Activated CD8-positive, alpha-beta memory T cell treated with anti-CD3 and anti-CD28 coated beads for 24 hours (primary cell): ENCODE measurements around the gene TBX2.

Experiments
- DNase-seq: peaks from one replicate; pipeline ENCODE4 v3.0.0-alpha.2; 2020

The TBX2 gene

DNA sequence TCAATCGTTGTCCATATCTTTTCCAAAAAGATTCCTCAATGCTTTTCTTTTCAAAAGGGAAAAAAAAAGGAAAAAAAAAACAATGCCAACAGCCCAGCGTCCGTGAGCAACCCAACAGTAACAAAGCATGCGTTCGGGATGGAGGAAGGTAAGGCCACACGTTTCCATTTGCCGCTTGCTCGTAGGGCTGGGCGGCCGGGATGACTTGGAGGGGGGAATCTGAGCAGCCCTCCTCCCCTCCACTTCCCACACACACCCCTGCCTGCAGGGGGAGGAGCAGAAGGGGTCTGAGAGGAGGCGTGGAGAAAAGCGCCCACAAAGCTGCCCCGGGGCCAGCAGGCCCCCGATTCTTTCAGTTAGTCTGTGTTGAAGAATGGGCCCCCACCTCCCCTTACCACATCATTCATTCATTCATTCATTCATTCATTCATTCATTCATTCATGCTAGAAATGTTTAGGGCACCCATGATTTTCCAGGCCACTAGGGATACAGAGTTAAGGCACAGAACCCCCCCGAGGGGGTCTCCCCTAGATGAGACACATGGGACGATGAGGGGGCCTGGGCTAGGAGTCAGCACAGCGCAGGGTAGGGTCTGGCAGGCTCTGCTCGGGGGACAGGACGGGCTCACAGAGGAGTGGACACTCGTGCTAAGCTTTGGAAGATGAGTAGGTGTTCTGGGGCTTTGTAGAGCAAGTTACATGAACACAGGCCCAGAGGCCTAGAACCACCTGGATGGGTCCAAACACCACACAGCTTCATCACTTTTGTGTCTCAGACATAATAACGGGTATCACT, 10.9 kb upstream of the TBX2 start:
- no peak for DNase-seq

DNA sequence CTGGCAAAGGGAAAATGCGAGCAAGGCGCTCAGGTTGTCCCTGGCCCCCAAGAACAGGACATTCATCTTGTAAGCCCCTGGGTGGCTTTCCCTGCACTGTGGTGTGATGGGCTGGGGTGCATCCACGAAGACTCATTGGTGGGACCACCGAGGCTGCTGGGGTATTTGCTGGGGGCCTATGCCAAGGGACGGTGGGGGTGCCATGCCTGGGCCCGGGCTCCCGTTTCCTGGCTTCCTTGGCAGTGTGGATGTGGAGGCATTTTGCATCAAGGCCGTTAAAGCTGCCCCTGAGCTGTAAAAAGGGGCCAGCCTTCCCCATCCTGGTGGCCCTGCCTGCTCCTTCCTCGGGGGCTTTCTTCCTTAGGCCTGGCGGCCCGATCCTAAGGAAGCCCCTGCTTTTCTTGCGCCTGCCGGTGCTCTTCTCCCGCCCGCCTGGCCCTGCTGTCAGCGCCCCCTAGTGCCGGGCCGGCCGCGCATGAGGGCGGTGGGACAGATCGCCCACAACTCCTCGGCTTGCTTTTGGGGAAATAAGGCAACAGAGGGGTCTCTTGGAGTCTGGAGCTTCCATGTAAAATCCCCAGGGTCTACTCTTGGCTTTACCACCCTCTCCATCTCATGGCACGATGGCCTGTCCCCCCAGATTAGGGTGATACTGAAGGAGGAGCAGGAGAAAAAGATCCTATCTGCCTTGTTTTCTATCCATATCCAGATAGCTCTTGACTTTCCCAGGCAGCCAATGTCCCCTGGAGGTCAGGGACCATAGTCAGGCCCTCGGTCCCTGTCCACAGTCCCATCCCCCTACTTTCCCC, 9.8 kb upstream of the TBX2 start:
- peak; percentile 79 for DNase-seq

DNA sequence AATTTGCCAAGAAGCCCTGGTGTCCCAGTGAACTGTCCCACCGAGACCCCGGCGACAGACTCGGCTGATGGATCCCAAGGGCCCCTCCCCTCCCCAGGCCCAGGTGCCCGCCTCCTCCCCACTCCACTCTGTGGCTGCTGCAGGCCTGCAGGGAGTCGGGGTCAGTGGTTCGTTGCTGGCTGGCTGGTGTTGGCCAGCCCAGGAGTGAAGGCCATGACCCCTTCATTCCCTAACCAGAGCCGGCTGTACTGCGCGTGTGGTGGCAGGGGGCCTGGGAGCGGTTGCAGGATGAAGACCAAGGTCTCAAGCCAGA, 9.2 kb upstream of the TBX2 start:
- DNase-seq, result no peak

DNA sequence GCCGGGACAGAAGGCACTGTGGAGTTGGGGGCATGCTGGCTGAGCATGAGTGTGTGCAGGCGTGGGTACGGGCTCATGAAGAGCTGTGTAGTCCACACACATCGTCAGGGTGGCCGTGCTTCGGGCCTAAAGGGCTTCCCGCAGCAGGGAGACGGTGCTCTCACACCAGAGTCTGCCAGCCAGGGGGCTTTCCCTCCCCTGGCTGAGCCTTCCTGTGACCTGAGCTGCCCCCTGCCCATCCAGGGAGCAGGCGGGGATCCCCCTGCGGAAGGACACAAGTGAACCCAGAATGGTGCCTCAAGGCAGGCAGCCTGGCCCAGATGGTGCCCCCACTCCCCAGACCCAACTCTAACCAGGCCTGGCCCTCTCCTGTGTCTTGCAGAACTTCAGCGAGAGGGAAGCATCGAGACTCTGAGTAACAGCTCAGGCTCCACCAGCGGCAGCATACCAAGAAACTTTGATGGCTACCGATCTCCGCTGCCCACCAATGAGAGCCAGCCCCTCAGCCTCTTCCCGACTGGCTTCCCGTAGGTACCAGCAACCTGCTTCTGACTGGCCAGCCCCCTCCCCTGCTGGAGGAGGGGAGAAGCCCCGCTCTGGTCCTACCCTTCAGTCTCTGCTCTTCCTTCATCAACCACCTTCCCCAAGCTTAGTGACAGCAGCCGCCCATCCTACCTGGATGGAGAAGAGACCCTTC, 7.9 kb upstream of the TBX2 start:
- no peak for DNase-seq

DNA sequence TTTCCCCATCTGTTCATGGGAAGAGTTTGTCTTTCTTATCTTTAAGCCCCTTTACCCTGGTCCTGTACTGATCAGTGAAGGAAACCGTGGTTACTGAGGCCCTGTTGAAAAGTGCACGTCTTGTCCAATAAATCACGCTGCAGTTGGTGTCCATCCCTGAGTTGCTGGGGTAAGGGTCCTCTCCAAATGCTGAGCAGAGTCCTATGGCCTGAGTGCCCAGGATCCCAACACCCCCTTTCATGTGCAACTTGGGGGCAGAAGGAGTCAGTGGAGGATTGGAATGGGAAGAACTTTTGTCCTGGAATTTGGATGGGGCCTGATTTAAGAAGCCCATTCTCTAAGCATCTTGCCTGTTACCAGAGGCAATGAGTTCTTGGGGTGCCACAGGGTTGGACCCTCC, 7.0 kb upstream of the TBX2 start:
- no peak for DNase-seq

DNA sequence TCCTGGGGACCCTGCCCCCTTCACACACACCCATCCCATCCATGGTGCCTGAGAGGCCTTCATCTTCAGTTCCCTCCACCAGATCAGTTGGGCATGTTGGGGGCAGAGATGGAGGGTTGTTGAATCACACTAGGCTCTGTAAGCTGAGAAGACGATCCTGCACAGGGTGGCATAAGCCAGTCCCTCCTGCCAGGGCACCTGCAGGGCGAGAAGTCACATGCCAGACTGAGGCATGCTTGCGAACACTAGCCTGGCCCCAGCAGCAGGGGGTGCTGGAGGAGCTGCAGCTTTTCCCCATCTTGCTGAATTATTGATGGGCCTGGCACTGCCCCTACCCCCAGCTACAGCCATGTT, 6.1 kb upstream of the TBX2 start:
- DNase-seq, result no peak

DNA sequence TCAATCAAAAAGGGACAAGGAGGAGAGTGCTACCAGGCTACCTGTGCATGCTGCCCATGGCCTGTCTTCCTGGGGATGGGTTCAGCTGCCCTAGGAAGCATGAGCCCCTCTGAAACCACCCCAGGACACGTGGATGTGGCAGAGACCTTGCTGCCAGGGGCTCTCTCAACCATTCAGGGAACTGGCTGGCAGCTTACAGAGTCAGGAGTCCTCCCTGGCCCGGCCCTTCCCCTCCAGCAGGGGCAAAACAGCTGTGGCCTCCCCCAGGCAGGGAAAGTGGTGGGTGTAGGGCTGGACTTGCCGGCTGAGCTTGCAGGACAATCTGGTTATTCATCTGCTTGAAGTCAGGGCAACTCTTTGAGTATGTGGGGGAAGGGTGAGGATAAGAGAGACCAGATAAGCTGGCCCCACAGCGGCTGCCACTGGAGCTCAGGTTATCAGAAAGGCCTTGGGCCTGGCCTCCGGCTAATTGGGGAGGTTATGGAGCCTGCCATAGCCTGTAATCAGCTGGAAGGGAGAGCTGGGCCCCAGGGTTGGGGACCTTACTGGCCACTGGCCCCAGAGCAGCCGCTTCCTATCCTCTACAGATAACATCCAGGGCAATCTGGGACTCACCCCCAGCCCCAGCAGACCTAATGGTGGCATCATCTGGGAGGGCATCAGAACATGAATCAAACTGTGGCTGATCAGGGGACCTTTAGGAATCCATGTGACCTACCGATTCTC, 5.6 kb upstream of the TBX2 start:
- DNase-seq, result no peak

DNA sequence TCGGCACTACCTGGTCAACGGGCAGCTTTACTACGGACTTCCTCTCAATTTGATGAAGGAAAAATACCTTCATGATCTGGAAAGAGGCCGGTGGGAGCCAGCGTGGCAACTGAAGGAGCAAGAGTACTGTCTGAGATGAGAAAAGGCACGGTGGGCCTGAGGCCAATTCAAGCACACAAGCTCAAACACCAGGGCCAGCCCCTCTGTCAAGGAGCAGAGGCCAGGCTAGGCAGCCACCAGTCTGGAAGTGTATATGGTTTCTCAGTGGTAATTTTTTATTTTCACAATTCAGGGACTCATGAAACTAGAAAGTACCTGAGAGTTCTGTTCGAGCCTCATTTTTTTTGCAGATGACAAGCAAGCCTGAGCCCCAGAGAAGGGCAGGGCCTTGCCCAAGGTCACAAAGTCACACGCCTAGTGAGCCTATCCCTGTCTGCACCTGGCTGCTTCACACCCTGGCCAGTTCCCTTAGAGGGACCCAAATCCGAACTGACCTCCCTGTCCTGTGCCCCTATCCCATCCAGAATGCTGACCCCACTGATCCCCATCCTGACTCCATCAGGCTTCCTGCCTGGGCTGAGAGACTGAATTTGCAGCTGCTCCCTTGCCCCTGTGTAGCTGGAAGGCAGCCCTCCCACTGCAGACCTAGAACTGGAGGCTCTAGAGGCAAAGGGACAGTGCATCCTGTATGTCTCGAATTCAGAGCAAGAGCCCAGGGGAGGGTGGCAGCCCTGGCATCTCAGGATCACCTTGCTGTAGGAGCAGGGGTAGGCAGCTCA, 4.8 kb upstream of the TBX2 start:
- no peak for DNase-seq

DNA sequence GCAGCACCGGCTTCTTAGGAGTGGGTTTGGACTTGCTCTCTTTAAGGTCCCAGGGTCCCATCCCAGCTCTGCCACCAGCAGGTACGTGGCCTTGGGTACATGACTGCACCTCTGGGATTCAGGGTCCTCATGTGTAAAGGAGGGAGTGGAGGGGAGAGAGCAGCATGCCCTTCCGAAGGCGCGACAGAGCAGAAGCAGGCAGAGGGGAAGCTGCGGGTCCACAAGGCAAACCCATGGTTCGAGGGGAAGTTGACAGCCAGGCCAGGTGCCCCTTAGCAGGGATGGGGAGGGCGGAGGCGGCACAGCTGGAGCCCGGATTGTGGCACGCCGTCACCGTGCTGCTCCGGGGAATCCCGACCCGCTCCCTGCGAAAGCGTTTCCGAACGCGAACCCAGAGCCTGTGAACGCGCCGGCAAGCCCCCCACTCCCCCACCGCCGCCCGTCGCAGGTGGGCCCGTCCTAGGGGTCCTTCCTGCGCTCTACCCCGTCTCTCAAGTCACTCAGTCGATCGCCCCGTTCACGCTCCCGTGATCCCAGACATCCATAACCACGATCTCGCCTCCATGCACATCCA, 4.1 kb upstream of the TBX2 start:
- DNase-seq, result no peak

DNA sequence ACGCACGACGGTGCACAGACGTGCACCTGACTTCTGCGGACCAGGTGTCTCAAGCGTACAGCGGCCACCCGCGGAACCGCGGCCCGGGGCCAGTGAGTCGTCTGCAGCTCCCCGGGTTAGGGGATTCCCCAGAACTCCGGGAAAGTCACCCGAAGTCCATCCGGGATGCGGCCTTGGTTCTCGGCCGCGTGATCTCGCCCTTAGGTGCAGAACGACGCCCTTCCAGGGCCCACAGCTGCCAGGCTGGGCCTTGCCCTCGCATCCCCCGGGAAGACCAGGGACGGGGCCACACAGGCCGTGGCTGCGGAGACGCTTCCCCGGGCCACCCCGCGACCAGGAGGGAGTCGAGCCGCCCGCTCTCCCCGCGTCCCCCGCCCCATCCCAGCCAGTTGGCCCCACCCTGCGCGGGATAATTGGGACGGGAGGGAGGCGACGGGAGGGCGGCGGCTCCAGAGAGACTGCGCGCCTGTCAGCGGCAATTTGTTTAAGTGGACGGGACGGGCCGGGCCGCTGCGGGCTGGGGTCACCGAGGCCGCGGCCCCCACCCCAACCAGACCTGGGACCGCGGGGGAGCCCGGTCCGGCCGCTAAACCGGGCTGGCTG, 3.6 kb upstream of the TBX2 start:
- DNase-seq, result no peak

DNA sequence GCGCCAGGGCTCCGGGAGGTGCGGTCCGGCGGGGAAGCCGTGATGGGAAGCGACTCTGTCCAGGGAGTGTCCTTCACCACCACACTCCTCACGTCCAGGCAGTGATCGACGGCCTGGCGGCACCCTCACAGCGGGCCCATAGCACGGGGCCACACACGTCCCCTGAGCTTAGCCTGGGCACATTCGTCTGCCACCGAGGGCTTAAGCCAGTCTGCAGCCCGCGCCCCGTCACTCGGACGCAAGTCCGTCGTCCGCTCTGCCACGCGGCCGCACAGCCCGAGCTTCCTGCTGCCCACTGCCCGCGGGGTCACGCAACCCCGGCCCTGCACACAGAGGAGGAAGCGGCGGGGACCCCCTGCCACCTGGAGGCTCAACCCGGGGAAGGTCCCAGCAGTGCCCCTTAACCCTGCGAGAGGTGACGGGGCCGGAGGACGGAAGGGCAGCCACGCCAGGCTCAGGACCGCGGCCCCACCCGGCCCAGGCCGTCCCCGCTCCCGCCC, 3.0 kb upstream of the TBX2 start:
- no peak for DNase-seq

DNA sequence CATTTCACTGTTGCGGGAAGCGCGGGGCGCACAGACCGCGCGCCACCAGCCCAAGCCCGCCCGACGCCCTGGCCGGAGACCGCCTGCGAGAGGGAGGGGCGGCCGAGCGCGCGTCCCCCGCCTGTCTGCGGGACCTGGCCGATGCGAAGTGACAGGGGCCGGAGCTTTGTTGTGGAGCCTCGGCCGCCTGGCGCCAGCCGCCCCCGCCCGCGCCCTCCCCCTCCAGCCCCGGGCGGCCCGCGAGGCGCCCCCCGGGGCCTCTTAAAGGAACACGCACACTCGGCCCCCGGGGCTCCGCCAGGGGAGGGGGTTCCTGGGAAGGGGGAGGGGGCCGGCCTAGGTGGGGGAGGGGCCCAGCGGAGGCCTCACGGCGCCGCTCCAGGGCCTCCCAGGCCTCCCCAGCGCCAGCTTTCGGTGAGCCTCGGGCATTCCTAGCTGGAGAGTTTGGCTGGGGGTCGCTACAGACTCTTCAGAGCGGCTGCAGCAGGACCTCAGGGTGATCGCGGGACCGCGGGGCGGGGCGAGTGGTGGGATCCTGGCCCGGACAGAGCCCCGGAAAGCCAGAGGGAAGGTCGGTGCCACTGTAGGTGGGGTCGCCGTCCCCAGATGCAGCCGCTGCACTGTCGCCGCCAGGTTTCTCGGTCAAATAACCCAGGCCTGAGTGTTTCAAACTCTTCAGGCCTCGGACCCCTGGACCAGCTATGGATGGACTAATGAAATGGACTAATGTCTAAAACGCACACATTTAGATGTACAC, 2.4 kb upstream of the TBX2 start:
- DNase-seq, result no peak

DNA sequence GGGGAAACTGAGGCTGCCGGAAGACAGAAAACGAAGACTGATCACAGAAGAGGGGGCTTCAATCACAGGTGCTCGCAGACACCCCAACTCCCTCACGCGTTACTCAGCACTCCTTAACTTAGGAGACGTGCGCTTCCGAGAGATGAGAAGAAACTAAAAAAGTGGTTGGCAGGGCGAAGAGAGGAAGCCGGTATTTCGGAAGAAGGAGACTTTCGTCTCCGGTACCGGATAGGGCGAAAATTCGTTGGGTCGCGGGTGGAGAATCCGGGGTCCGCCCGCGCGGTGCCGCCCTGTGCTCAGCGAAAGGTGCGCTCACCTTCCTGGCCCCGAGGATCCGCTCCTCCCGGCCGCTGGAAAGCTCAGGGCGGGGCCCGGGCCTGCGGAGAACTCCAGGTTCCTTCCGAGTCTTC, 917 bp upstream of the TBX2 start:
- DNase-seq, result no peak

DNA sequence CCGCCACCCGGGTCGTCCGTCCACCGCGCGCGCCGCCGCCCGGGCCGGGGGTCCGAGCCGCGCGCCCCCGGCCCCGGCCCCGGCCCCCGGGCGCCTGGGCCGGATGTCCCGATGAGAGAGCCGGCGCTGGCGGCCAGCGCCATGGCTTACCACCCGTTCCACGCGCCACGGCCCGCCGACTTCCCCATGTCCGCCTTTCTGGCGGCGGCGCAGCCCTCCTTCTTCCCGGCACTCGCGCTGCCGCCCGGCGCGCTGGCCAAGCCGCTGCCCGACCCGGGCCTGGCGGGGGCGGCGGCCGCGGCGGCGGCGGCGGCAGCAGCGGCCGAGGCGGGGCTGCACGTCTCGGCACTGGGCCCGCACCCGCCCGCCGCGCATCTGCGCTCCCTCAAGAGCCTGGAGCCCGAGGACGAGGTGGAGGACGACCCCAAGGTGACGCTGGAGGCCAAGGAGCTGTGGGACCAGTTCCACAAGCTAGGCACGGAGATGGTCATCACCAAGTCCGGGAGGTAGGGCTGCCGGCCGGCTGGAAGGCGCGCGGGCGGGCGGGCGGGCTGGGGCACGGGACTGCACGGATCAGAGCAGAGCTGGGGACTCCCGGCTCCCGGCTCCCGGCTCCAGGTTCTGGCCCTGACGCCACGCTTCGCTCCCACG, 548 bp downstream of the TBX2 start:
- no peak for DNase-seq

DNA sequence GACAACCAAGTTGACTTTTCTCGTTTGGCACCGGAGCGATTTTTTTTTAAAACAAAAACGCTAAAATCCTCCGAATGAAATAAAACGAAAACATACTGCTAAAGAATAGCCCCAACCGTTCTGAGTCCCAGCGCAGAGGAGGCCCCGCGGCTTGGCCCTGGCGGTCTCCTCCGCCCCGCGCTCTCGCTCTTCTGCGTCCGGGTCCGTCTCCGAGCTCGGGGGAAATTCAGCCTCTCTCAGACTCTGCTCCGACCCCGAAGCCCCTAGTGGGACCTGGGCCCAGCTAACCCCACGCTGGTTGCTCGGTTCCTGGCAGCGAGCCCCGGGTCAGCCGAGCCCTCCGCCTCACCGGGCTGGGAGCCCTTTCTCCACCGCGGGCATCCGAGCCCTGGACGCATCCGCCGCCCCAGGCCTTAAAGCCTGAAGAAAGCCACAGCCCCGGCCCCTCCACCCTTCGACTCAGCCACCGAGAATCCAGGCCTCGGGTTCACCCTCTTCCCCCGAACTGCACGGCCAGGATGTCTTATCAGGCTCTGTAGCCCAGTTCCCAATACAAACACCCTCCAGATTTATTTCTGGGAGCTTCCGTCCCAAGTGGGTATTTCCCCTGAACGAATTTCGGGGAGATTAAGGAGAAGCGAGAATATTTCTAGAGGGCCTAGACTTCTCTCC, 1.2 kb downstream of the TBX2 start:
- DNase-seq, result no peak

DNA sequence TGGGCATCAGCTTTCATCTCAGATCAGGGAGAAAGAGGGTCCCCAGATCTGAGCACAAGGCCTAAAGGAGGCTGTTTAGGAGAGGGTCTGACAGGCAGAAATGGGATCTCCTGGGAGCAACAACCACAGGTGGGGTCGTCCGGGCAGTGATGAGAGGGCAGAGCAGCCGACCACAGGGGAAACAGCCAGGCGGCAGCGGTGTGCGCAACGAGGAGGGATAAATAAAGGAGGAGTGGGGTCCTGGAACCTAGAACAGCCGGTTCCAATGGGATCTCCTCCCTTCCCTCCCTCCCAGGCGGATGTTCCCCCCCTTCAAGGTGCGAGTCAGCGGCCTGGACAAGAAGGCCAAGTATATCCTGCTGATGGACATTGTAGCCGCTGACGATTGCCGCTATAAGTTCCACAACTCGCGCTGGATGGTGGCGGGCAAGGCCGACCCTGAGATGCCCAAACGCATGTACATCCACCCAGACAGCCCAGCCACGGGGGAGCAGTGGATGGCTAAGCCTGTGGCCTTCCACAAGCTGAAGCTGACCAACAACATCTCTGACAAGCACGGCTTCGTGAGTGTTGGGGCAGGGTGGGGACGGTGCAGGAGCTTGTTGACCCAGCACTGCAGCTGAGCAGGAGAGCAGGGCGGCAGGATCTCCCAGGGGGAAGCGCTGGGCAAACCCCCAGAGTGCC, 1.9 kb downstream of the TBX2 start:
- no peak for DNase-seq

DNA sequence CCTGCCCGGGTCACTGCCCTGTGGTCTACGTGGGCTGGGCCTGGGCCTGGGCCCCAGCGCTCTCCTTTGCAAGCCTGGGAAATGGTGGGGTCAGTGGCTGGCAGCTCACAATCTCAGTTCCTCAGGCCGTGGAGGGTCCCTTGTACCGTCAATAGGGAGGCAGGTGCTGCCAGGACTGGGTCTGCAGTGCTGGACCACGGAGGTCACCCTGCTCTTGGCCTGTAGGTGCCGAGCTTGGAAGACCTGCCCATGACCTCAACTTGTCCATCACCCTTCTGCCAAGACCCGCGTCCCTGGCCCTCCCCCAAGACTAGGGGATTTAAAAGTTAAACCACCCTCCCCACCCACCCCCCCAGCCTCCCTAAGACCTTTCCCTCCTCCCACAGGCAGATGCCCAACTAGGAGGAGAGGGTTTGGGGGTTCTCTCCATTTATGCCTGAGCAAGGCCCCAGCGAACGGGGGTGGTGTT, 2.5 kb downstream of the TBX2 start:
- no peak for DNase-seq

DNA sequence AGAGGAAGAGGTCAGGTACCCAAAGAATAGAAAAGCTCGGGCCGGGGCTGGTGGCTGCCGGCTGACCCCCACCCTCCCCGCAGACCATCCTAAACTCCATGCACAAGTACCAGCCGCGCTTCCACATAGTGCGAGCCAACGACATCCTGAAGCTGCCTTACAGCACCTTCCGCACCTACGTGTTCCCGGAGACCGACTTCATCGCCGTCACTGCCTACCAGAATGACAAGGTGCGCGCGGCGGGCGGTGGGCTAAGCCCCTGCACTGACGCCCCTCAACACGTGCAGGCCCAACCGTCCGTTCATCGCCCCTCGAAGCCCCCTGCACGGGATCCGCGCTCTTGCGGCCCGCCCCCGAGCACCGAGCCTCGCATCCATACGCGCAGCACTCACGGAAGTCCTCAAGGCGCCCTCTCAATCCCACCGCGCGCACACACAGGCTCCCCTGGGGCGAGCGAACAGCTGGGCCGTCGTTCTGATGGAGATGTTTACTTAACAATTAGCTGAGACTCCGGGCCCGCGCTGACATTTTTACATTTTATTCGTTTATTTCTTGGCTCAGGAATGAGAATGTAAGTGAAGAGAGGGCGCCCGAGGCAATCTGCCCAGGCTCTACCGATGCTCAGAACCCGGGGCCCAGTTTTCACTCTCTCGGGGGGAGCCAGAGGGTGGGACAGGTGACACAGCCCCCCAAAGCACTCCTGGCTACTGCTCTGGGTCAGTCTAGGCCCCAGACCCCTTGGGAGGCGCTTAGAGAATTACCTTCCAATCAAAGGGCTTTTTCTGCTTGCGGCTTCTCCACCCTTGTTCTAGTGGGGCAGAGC, 3.5 kb downstream of the TBX2 start:
- DNase-seq, result peak; percentile 70
